HG02885 (cell line): ENCODE data around the gene USH2A.

ENCODE experiments used
- ATAC-seq: cut with Tn5 transposase; IDR thresholded peaks from one replicate; pipeline ENCODE4 v1.9.1; 2021; ENCODE audit warnings: mild to moderate bottlenecking; ENCODE audit not compliant: unreplicated experiment, poor library complexity

Gene USH2A

GRCh38 chr1:216303690-216304089, 119.6 kb downstream of the USH2A start:
- ATAC-seq = no peak

- ATAC-seq = no peak
Measured at GRCh38 chr1:216293683-216294082, 129.6 kb downstream of the USH2A start.

- no peak for ATAC-seq
Measured at GRCh38 chr1:216290074-216290473, 133.2 kb downstream of the USH2A start.

- ATAC-seq = no peak
Measured at GRCh38 chr1:216285052-216285451, 138.2 kb downstream of the USH2A start.

- ATAC-seq = no peak
Measured at GRCh38 chr1:216281757-216282156, 141.5 kb downstream of the USH2A start.

GRCh38 chr1:216270086-216270773, 153.0 kb downstream of the USH2A start:
- ATAC-seq = no peak

- no peak for ATAC-seq
Measured at GRCh38 chr1:216261631-216262030, 161.6 kb downstream of the USH2A start.

GRCh38 chr1:216258856-216259255, 164.4 kb downstream of the USH2A start:
- ATAC-seq = no peak

- ATAC-seq = no peak
Measured at GRCh38 chr1:216258386-216258785, 164.9 kb downstream of the USH2A start.

GRCh38 chr1:216250861-216251260, 172.4 kb downstream of the USH2A start:
- ATAC-seq = no peak

- no peak for ATAC-seq
Measured at GRCh38 chr1:216248628-216249027, 174.6 kb downstream of the USH2A start.

GRCh38 chr1:216247937-216248336, 175.3 kb downstream of the USH2A start:
- ATAC-seq = no peak

GRCh38 chr1:216246577-216247203, 176.6 kb downstream of the USH2A start:
- no peak for ATAC-seq

GRCh38 chr1:216238844-216239243, 184.4 kb downstream of the USH2A start:
- ATAC-seq = no peak

- no peak for ATAC-seq
Measured at GRCh38 chr1:216237927-216238542, 185.2 kb downstream of the USH2A start.

GRCh38 chr1:216224233-216224632, 199.0 kb downstream of the USH2A start:
- ATAC-seq = no peak

- ATAC-seq = no peak
Measured at GRCh38 chr1:216223486-216223885, 199.8 kb downstream of the USH2A start.

- no peak for ATAC-seq
Measured at GRCh38 chr1:216222288-216222687, 201.0 kb downstream of the USH2A start.

GRCh38 chr1:216221260-216221700, 202.0 kb downstream of the USH2A start:
- ATAC-seq = peak; percentile 100

- ATAC-seq = no peak
Measured at GRCh38 chr1:216216305-216216704, 206.9 kb downstream of the USH2A start.

- ATAC-seq = no peak
Measured at GRCh38 chr1:216215169-216215568, 208.1 kb downstream of the USH2A start.

- no peak for ATAC-seq
Measured at GRCh38 chr1:216212826-216213225, 210.4 kb downstream of the USH2A start.
